Measurements from ENCODE around the gene TLK1. TPM values are rescaled to one million over a fixed set of nuclear protein-coding genes. Genes with fewer than 3 reads are reported as not detected.

Gene TLK1
- total and polyA plus RNA-seq, 2 of the 4 experiments (the other 2 are of a cell fraction), result 7.3 to 12.5 TPM

GRCh38 chr2:171176516-171176915 is 15.8 kb upstream of the TLK1 start:
- intact Hi-C loops (cut with micrococcal nuclease), result no loop called here
- 100% methylated on average over 1 of the region's 5 CpGs; no CpG with 5 or more reads in 1 of the 2 experiments for WGBS, 2 experiments (ENCODE audit: extremely low coverage in 2 of 2, insufficient read length in 1 of 2)
- POLR2A ChIA-PET (ENCODE audit: unreplicated experiment), result no interaction called here
- H4K91ac ChIP-seq (ENCODE audit: insufficient read depth, low read depth, low read length), result no peak overlapping the region
- H3K4me2 ChIP-seq (ENCODE audit: low read depth, low read length), result no peak overlapping the region
- no peak overlapping the region for H2BK15ac ChIP-seq (ENCODE audit: low read depth, low read length)
- dilution Hi-C loops (cut with HindIII; ENCODE audit: low sequenced_read_pairs, unreplicated experiment), result no loop called here
- DNase-seq (no peak), ATAC-seq (ENCODE audit: low read depth) (no peak)
- no peak overlapping the region for H2BK20ac ChIP-seq (ENCODE audit: low read depth, low read length)
- no peak overlapping the region for H3K4me3 ChIP-seq (ENCODE audit: insufficient read depth, low read depth, low read length)
- H3K9ac ChIP-seq (ENCODE audit: low read depth, low read length), result no peak overlapping the region
- H4K8ac ChIP-seq (ENCODE audit: low read depth in 2 of 2, low read length in 2 of 2), result no peak overlapping the region
- H4K5ac ChIP-seq (ENCODE audit: low read depth, low read length), result no peak overlapping the region
- H2BK120ac ChIP-seq (ENCODE audit: low read depth, low read length), result no peak overlapping the region
- no peak overlapping the region for H3K4ac ChIP-seq (ENCODE audit: low read depth, low read length)
- BruUV-seq (replicated peaks), result no TSS peak
- in situ Hi-C loops (cut with MboI; ENCODE audit: low sequenced_read_pairs), result no loop called here
- no peaks in the 10 kb centered on the region for H3K36me3 ChIP-seq (ENCODE audit: control insufficient read depth, insufficient read depth, low read length)
- no peaks in the 10 kb centered on the region for H3K9me1 ChIP-seq (ENCODE audit: insufficient read depth, low read length)
- H3K56ac ChIP-seq (ENCODE audit: extremely low read depth, insufficient read depth, low read length), result no peak overlapping the region
- H2AK5ac ChIP-seq (ENCODE audit: low read depth, low read length), result no peak overlapping the region
- H3K79me1 ChIP-seq (ENCODE audit: low read depth in 1 of 2, low read length in 2 of 2), result no peaks in the 10 kb centered on the region
- no peak for TF ChIP-seq CEBPB (IDR thresholded peaks at IDR 0.05; ENCODE audit: low read depth, low read length)
- no peak for TF ChIP-seq MXI1 (IDR thresholded peaks at IDR 0.05; ENCODE audit: borderline replicate concordance, low read depth, low read length)
- TF ChIP-seq RAD21 (IDR thresholded peaks at IDR 0.05; ENCODE audit: low read length), result no peak
- no peak for TF ChIP-seq RCOR1 (IDR thresholded peaks at IDR 0.05; ENCODE audit: insufficient replicate concordance, low read length)
- TF ChIP-seq CTCF (conservative IDR thresholded peaks at IDR 0.05; ENCODE audit: low read depth, low read length), result no peak
- no peak for TF ChIP-seq MAFK (IDR thresholded peaks at IDR 0.05; ENCODE audit: low read depth, low read length)
- no peak for TF ChIP-seq NFE2L2 (IDR thresholded peaks at IDR 0.05; ENCODE audit: low read depth, low read length)
- no peak for TF ChIP-seq POLR2A (IDR thresholded peaks at IDR 0.05; ENCODE audit: low read depth, low read length)
- TF ChIP-seq, protein P1, sequence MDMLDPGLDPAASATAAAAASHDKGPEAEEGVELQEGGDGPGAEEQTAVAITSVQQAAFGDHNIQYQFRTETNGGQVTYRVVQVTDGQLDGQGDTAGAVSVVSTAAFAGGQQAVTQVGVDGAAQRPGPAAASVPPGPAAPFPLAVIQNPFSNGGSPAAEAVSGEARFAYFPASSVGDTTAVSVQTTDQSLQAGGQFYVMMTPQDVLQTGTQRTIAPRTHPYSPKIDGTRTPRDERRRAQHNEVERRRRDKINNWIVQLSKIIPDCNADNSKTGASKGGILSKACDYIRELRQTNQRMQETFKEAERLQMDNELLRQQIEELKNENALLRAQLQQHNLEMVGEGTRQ (IDR thresholded peaks at IDR 0.05; ENCODE audit: low read depth, low read length), result no peak
- no peak for TF ChIP-seq FOS (IDR thresholded peaks at IDR 0.05; ENCODE audit: low read depth, low read length)
- no peak for TF ChIP-seq BHLHE40 (IDR thresholded peaks at IDR 0.05; ENCODE audit: low read depth, low read length)
- TF ChIP-seq CHD1 (IDR thresholded peaks at IDR 0.05; ENCODE audit: low read depth, low read length), result no peak
- TF ChIP-seq SMC3 (IDR thresholded peaks at IDR 0.05; ENCODE audit: low read depth, low read length), result no peak
- no peaks in the 10 kb centered on the region for H3K27me3 ChIP-seq (ENCODE audit: control insufficient read depth, insufficient read depth, low read length)
- CTCF ChIA-PET, result no interaction called here
- no peak overlapping the region for H3K23ac ChIP-seq (ENCODE audit: low read depth, low read length)
- H3K9me3 ChIP-seq (ENCODE audit: control insufficient read depth, insufficient read depth, low read length), result no peaks in the 10 kb centered on the region
- no peaks in the 10 kb centered on the region for H4K20me1 ChIP-seq (ENCODE audit: insufficient read depth, low read length)
- H2AFZ ChIP-seq (replicated peaks; ENCODE audit: low read length, poor library complexity), result no peak overlapping the region
- no peak overlapping the region for H3K14ac ChIP-seq (replicated peaks; ENCODE audit: low read depth, low read length)
- no peak overlapping the region for H2AK9ac ChIP-seq (replicated peaks; ENCODE audit: low read depth, low read length, poor library complexity)
- no peak overlapping the region for H3K18ac ChIP-seq (ENCODE audit: low read depth, low read length)
- H3K27ac ChIP-seq (ENCODE audit: insufficient read depth, low read length), result no peak overlapping the region
- no peaks in the 10 kb centered on the region for H3K4me1 ChIP-seq (ENCODE audit: control insufficient read depth, insufficient read depth, low read length)
- H2BK5ac ChIP-seq (ENCODE audit: low read depth, low read length, poor library complexity, severe bottlenecking), result no peak overlapping the region
